Measurements from ENCODE around the gene KBTBD3.
"Not testable (repeated sequence)": the region's sequence is repeated elsewhere in the genome, so short reads cannot be mapped to it uniquely, and the experiment has no call there.

The KBTBD3 gene

DNA sequence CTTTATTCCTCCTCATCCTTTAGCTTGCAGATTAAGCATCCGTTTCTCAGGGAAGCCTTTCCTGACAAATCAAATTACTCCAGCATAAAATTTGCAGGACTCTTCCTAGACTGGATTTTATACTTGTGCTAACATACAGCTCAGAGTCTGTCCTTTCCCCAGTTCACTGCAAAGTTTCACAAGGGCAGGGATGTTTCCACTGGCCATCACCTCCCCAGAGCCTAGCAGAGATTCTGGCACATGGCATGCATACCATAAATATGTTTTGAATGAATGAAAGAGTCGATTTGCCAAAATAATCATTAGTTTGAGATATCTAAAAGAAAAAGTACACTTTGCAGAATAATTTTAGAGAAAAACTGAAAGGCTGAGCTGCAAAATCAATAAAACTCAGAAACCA is 65.7 kb downstream of the KBTBD3 start:
- DNase-seq (ENCODE audit: low read depth in 2 of 2), result no peak

- DNase-seq (ENCODE audit: low read depth in 2 of 2), result not testable (repeated sequence)
These were observed 74.1 kb downstream of the KBTBD3 start for GRCh38 chr11:106003094-106003493.

- no peak for DNase-seq (ENCODE audit: low read depth in 2 of 2)
These were observed 75.7 kb downstream of the KBTBD3 start for GRCh38 chr11:106001304-106002012.

Measured in stimulated activated CD8-positive, alpha-beta memory T cell treated with anti-CD3 and anti-CD28 coated beads, Interleukin-15, amount 100 ng/mL, for 48 hours (primary cell).